ENCODE results near the gene MRPS18A. TPM values are rescaled to one million over a fixed set of nuclear protein-coding genes. Genes with fewer than 3 reads are reported as not detected.
"Not testable (repeated sequence)": the region's sequence is repeated elsewhere in the genome, so short reads cannot be mapped to it uniquely, and the experiment has no call there.

MRPS18A gene
- total and polyA plus RNA-seq, 3 donors from 2014 or later: 37.5 to 63.0 (median 48.6) TPM

DNA sequence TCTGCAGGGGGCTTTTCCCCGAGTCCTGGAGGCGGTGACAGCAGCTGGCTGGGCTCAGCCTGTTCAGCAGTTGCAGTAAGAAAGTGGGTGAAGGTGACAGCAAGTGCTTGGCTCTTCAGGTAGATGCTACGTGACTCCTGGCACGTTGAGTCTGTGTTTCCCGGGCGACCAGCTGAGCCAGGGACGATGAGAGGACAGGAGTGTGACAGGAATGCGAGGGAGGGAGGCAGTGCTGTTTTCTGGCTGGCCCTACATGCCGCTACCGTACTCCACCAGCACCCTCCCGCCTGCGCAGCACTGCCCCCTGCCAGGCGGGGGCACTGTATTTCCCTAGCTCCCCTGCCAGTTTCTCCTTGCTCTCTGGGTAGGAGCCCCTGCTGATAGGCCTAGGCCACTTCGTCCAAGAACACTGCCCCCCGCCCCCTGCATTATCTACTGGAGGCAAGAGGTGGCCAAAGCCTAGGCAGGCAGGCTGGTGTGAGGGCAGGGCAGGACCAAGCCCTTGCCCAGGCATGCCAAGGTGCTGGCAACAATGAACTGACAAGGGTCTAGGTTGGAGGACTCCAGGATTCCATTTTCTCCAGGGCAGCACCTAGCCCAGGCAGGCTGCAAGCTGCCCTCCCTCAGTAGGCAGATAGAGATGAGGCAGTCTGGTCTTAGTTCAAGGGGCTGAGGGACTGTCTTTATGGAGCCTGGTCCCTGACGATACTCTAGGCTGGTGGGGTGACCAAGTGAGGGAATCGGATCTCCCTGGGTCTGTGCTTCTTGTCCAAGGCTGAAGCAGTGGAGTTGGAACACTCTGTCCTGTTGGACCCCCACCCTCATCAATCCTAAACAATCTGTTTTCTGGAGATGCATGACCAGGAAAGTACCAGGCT, 19.2 kb downstream of the MRPS18A start:
- no peaks in the 10 kb centered on the region for H3K36me3 ChIP-seq (ENCODE audit: low read depth, missing control alignments)
- H3K9me3 ChIP-seq: no peaks in the 10 kb centered on the region
- H3K27ac ChIP-seq: peak overlapping the region in 1 of 2 donors; percentile 20
- WGBS, 2 donors: 37 to 52% methylated on average over 12 to 17 of the region's 17 CpGs
- intact Hi-C loops (cut with DNase I; ENCODE audit: low total_unique reads): loop anchor here (10.0 kb wide), 2 partner anchors 96 to 406 kb away; no protein-coding TSS in a partner anchor
- no peak for TF ChIP-seq POLR2A (IDR thresholded peaks at IDR 0.05)
- TF ChIP-seq, protein P1, sequence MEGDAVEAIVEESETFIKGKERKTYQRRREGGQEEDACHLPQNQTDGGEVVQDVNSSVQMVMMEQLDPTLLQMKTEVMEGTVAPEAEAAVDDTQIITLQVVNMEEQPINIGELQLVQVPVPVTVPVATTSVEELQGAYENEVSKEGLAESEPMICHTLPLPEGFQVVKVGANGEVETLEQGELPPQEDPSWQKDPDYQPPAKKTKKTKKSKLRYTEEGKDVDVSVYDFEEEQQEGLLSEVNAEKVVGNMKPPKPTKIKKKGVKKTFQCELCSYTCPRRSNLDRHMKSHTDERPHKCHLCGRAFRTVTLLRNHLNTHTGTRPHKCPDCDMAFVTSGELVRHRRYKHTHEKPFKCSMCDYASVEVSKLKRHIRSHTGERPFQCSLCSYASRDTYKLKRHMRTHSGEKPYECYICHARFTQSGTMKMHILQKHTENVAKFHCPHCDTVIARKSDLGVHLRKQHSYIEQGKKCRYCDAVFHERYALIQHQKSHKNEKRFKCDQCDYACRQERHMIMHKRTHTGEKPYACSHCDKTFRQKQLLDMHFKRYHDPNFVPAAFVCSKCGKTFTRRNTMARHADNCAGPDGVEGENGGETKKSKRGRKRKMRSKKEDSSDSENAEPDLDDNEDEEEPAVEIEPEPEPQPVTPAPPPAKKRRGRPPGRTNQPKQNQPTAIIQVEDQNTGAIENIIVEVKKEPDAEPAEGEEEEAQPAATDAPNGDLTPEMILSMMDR (IDR thresholded peaks at IDR 0.05): peak in 1 of 3 experiments; percentile 22
- H3K27me3 ChIP-seq: no peaks in the 10 kb centered on the region
- peak; percentile 58 for DNase-seq
- peaks cover 36% of the 10 kb centered on the region for H3K4me1 ChIP-seq
- H3K4me3 ChIP-seq: no peak overlapping the region

DNA sequence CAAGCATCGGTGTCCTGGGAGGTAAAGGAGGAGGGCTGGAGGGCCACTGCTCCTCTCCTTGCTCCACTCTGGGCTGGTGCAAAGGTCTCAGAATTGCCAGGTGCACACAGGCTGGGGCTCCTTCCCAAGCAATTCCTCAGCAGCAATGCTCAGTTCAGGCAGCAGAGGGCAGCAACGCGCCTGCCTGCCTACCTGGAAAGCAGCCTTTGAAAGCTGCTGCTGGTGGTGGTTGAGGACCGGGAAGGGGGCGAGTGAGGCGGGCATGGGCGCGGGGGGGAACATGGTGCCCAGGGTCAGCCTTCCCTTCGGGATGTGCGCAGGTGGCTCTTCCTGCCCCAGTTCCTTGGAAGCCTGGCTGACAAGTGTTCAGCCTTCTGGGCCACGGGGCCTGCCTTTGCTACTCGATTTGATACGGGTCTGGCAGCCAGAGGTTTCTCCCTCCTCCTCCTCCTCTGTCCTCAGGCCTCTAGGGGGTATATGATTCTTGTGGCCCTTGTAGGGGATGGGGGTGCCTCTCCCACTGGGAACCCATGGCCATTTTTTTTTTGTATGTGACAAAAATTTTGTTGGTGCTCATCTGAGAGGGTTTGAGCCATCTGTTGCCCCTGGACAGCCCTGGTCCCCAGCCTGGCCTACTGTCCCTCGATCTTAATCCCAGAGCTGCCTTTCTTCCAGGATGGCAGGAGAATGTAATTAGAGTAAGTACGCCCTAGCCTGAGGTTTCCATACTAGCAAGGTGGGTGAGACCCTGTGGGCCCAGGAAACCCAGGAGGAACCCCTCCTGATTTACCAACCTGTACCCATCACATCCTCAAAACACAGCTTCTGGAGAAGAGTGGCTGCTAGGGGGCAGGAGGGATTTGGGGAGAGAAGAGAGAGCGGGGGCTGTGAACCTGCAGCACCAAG, 20.1 kb downstream of the MRPS18A start:
- peak; percentile 85 for DNase-seq
- Histone ChIP-seq H3K4me1 (peaks cover 35% of the 10 kb centered on the region), H3K27me3 (no peaks in the 10 kb centered on the region), H3K36me3 (ENCODE audit: low read depth, missing control alignments) (no peaks in the 10 kb centered on the region), H3K27ac (no peak overlapping the region), H3K4me3 (no peak overlapping the region), H3K9me3 (no peaks in the 10 kb centered on the region)
- intact Hi-C loops (cut with DNase I; ENCODE audit: low total_unique reads): loop anchor here (10.0 kb wide), 2 partner anchors 97 to 407 kb away; no protein-coding TSS in a partner anchor
- TF ChIP-seq, protein P1 (IDR thresholded peaks at IDR 0.05): peak; percentile 57 to 86 (median 85)
- no peak for TF ChIP-seq POLR2A (IDR thresholded peaks at IDR 0.05)
- 25 to 27% methylated on average over 11 to 16 of the region's 16 CpGs for WGBS, 2 donors

DNA sequence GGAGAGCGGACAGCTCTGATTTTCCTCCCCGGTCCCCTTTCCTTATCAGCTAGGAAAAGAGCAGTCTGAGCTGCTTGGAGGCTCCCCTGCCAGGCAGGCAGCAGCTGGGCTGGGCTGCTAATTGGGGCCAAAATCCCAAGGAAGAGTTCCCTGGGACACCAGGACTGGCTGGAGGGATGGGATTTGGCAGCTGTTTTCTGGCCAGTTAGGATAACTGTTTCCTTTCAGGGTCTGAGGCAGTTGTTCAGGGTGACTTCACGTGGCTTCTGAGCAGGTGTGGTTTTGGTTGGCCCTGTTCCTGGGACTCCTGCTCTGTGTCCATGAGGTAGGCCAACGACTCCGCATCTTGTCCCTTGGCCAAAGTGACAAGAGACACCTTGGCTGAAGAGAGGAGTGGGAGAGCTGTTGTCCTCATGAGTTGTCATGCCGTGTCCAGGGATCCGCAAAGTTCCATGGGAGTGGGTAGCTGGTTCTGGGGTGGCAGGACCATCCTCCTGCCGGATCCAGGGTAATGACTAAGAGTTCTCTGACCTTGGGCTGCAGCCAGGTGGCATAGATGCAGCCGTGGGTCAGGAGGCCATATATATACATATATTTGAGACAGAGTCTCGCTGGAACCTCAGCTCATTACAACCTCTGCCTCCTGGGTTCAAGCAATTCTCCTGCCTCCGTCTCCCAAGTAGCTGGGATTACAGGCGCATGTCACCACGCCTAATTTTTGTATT, 21.2 kb downstream of the MRPS18A start:
- peaks cover 34% of the 10 kb centered on the region for H3K4me1 ChIP-seq
- TF ChIP-seq, protein P1 (IDR thresholded peaks at IDR 0.05): no peak
- TF ChIP-seq POLR2A (IDR thresholded peaks at IDR 0.05): no peak
- intact Hi-C loops (cut with DNase I; ENCODE audit: low total_unique reads): loop anchor here (10.0 kb wide), 2 partner anchors 98 to 408 kb away; no protein-coding TSS in a partner anchor
- no peak overlapping the region for H3K4me3 ChIP-seq
- H3K27me3 ChIP-seq: no peaks in the 10 kb centered on the region
- WGBS, 2 donors: 58 to 61% methylated on average over 11 to 13 of the region's 13 CpGs
- no peak overlapping the region for H3K27ac ChIP-seq
- H3K36me3 ChIP-seq (ENCODE audit: low read depth, missing control alignments): no peaks in the 10 kb centered on the region
- no peaks in the 10 kb centered on the region for H3K9me3 ChIP-seq
- DNase-seq: no peak

DNA sequence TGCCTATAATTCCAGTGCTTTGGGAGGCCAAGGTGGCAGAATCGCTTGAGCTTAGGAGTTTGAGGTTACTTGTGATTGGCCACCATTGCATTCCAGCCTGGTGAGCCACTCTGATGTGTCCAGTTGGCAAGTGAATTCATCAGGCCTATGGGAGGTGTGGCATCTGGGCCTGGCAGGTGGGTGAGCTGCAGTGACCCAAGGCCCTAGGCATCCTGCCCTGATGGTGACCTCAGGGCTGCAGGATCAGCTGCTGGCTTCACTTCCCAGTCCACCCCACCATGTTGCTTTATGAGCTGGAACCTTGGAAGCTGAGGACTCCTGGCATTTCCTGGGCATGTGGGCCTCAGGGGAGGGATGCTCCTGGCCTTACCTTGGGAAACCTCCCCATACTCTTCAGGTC, 22.2 kb downstream of the MRPS18A start:
- peaks cover 31% of the 10 kb centered on the region for H3K4me1 ChIP-seq
- H3K36me3 ChIP-seq (ENCODE audit: low read depth, missing control alignments): no peaks in the 10 kb centered on the region
- TF ChIP-seq, protein P1 (IDR thresholded peaks at IDR 0.05): no peak
- TF ChIP-seq POLR2A (IDR thresholded peaks at IDR 0.05): no peak
- H3K4me3 ChIP-seq: no peak overlapping the region
- H3K27me3 ChIP-seq: no peaks in the 10 kb centered on the region
- intact Hi-C loops (cut with DNase I; ENCODE audit: low total_unique reads): loop anchor here (10.0 kb wide), 2 partner anchors 99 to 409 kb away; no protein-coding TSS in a partner anchor
- H3K27ac ChIP-seq: no peak overlapping the region
- no peaks in the 10 kb centered on the region for H3K9me3 ChIP-seq
- 60 to 96% methylated on average over 1 of the region's 1 CpG for WGBS, 2 donors
- no peak for DNase-seq

DNA sequence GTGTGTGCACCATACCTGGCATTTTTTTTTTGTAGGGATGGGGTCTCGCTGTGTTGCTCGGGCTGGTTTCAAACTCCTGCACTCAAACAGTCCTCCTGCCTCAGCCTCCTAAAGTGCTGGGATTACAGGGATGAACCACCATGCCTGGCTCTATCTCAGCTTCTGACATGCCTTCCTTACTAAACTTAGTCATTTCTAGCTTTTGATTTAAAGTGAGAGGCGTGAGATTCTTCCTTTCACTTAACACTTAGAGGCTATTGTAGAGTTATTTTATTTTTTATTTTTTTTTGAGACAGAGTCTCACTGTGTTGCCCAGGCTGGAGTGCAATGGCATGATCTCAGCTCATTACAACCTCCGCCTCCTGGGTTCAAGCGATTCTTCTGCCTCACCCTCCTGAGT, 24.6 kb downstream of the MRPS18A start:
- not testable (repeated sequence) for H3K36me3 ChIP-seq (ENCODE audit: low read depth, missing control alignments); DNase-seq; H3K4me3 ChIP-seq; H3K27ac ChIP-seq; H3K9me3 ChIP-seq; H3K4me1 ChIP-seq; H3K27me3 ChIP-seq
- intact Hi-C loops (cut with DNase I; ENCODE audit: low total_unique reads): loop anchor here (10.0 kb wide), 2 partner anchors 102 to 412 kb away; no protein-coding TSS in a partner anchor
- 92 to 95% methylated on average over 5 of the region's 5 CpGs for WGBS, 2 donors

Data from testis (tissue), 3 donors.